ENCODE measurements around the gene TMEM98. TPM values are rescaled to one million over a fixed set of nuclear protein-coding genes. Genes with fewer than 3 reads are reported as not detected.

Gene TMEM98
- total and polyA plus RNA-seq, 9 of the 15 experiments (the other 6 are each of a cell fraction or from before 2014, with no cell fraction given), result 33.5 to 164 (median 84.7) TPM

GRCh38 chr17:32976605-32977004 is 48.7 kb downstream of the TMEM98 start (continued):
- TF ChIP-seq HDAC2 (IDR thresholded peaks at IDR 0.05) (no peak), NR4A1 (CRISPR knock-in tag; IDR thresholded peaks at IDR 0.05) (no peak), NR4A1 (tag; IDR thresholded peaks at IDR 0.05) (no peak), BRF2 (IDR thresholded peaks at IDR 0.05; ENCODE audit: borderline replicate concordance, insufficient read depth, insufficient read length) (no peak), ZNF184 (CRISPR knock-in tag; IDR thresholded peaks at IDR 0.05) (no peak), HES1 (IDR thresholded peaks at IDR 0.05; ENCODE audit: low read depth) (no peak), CHD7 (IDR thresholded peaks at IDR 0.05; ENCODE audit: low read depth, low read length) (no peak), MAFG (tag; conservative IDR thresholded peaks at IDR 0.05) (no peak)

Measured in K562 (cell line).